BLaER1 treated with 17β-estradiol and CSF1 and Interleukin-3, amounts not matched to agents 10 nM and 100 nM (cell line): ENCODE data around the gene CLIC5.
A peak's percentile ranks its signal among the peaks of the same experiment; 100 is the strongest.

Source experiments
- H3K27ac ChIP-seq, 11 experiments: shearing (Covaris generic); formaldehyde crosslinking; 2 replicates each; pipeline ENCODE4 v1.8.1; 2022
- H3K27me3 ChIP-seq, 11 experiments: shearing (Covaris generic); formaldehyde crosslinking; 2 replicates each; pipeline ENCODE4 v1.8.1; 2022
- H3K36me3 ChIP-seq, 11 experiments: shearing (Covaris generic); formaldehyde crosslinking; 2 replicates each; pipeline ENCODE4 v1.8.1; 2022
- H3K4me1 ChIP-seq, 10 experiments: shearing (Covaris generic); formaldehyde crosslinking; 2 replicates each; pipeline ENCODE4 v1.8.1; 2022
- H3K4me2 ChIP-seq, 11 experiments: shearing (Covaris generic); formaldehyde crosslinking; 2 replicates each; pipeline ENCODE4 v1.8.1; 2022
- H3K4me3 ChIP-seq, 10 experiments: shearing (Covaris generic); formaldehyde crosslinking; 2 replicates each; pipeline ENCODE4 v1.8.1; 2022
- H3K9ac ChIP-seq, 11 experiments: shearing (Covaris generic); formaldehyde crosslinking; 2 replicates each; pipeline ENCODE4 v1.8.1; 2022
- H3K9me3 ChIP-seq, 11 experiments: shearing (Covaris generic); formaldehyde crosslinking; replicated peaks in 1 of 11; 2 replicates each; pipeline ENCODE4 v1.8.1; 2022
- H4K20me1 ChIP-seq, 11 experiments: shearing (Covaris generic); formaldehyde crosslinking; 2 replicates each; pipeline ENCODE4 v1.8.1; 2022
- Cebpa-rat ChIP-seq, 11 experiments: shearing (Covaris generic); IDR thresholded peaks; 2 replicates each; pipeline ENCODE4 v1.8.1; 2022

Gene CLIC5

DNA sequence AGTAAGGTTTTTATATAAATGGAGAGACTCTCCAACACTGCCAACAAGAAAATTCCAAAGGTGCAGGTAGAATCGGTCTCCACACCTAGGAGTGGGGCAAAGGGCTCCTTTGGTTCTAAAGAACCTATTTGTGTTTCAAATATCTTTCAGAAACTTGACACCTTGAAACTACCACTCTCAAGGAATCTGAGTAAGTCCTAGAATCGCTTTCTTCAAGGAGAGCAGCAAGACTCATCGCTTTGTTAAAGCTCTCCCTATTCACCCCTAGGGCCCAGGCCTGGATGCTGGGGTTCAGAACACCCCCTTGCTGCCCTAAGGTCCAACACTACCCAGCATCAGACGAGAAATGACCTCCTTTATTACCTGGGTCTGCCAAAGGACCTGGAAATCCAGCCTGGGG lies 2.0 kb downstream of the CLIC5 start:
- Histone ChIP-seq H3K4me3 (no peak overlapping the region), H3K9me3 (peaks cover 13 to 32% (median 25%) of the 10 kb centered on the region in 11 experiments), H3K4me2 (no peak overlapping the region), H3K36me3 (no peaks in the 10 kb centered on the region), H3K4me1 (peaks cover 7 to 14% (median 10%) of the 10 kb centered on the region in 10 experiments; a peak in 16 of 20 replicates), H3K27ac (no peak overlapping the region), H3K9ac (no peak overlapping the region), H3K27me3 (0 out of 22 replicates have a peak, but pooled peaks cover 0 to 5% (median 0%) of the 10 kb centered on the region in 11 experiments), H4K20me1 (no peaks in the 10 kb centered on the region)
- no peak for TF ChIP-seq Cebpa-rat (IDR thresholded peaks at IDR 0.05)

DNA sequence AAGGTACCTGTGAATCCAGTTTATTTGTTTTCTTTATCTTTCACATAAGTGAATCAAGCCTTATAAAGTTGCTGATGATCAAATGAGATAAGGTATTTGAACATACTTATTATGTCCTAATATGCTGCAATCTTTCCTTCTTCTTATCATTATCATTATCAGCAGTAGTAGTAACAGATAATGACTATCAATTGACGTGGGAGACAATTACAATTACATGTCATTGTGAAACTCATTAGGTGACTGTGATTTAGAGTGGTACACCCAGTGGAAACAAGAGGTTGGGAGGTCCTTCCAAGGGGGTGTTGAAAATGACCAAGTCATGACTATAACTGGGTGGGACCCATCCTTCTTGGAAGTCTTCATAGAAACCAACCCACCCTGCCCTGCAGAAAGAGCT lies 2.8 kb downstream of the CLIC5 start:
- TF ChIP-seq Cebpa-rat (IDR thresholded peaks at IDR 0.05): no peak
- H3K9ac ChIP-seq: no peak overlapping the region
- H3K27ac ChIP-seq: no peak overlapping the region
- peaks cover 13 to 32% (median 25%) of the 10 kb centered on the region in 11 experiments for H3K9me3 ChIP-seq
- H3K4me1 ChIP-seq: peaks cover 7 to 14% (median 10%) of the 10 kb centered on the region in 10 experiments; a peak in 16 of 20 replicates
- H3K4me2 ChIP-seq: no peak overlapping the region
- no peak overlapping the region for H3K4me3 ChIP-seq
- 0 out of 22 replicates have a peak, but pooled peaks cover 0 to 5% (median 0%) of the 10 kb centered on the region in 11 experiments for H3K27me3 ChIP-seq
- H4K20me1 ChIP-seq: no peaks in the 10 kb centered on the region
- H3K36me3 ChIP-seq: no peaks in the 10 kb centered on the region

DNA sequence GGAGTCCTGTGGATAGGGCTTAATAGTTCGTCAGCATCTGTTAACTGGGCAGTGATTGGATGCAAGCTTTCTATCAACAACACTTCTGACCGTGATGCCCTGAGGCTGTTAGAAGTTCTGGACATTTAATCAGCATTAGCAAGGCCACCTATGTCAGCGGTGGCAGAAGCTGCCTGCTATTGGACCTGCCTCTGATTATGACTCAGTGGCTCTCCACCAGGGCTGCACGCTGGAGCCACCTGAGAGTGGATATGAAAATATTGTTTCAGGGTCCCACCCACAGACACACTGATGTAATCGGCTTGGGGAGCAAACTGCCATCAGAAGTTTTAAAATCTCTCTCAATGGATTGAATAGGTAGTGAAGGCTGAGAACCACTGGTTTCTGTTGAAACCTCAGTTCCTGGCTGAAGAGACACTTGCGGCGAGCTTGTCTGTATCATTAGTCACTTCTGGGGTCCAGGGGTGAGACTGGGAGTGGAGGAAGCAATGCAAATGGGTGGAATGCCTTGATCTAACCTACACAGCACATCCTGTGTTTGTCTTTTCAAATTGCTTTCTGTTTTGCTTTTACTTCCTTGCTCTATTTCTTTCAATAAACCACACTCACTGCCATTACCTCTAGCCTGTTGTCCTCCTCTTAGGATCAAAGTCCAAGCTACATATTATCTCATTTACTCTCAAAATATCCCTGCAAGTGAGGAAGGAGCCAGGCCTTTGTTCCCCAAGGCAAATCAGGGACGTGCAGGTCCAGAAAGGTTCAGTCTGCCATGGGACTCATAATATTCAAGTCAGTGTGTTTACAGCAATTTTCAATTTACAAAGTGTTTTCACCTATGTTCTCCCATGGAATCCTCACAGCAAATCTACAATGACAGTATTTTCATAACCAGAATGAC lies 4.2 kb downstream of the CLIC5 start:
- H3K36me3 ChIP-seq: no peaks in the 10 kb centered on the region
- H3K4me1 ChIP-seq: peaks cover 7 to 14% (median 10%) of the 10 kb centered on the region in 10 experiments; a peak in 16 of 20 replicates
- no peak overlapping the region for H3K9ac ChIP-seq
- peak overlapping the region in 6 of 11 experiments; percentile 5 to 53 (median 37); a peak in 6 of 22 replicates for H3K27ac ChIP-seq
- H3K27me3 ChIP-seq: 0 out of 22 replicates have a peak, but pooled peaks cover 0 to 5% (median 0%) of the 10 kb centered on the region in 11 experiments
- H3K4me2 ChIP-seq: peak overlapping the region; percentile 15 to 71 (median 48); a peak in 20 of 22 replicates
- no peaks in the 10 kb centered on the region for H4K20me1 ChIP-seq
- H3K9me3 ChIP-seq: peaks cover 13 to 22% (median 20%) of the 10 kb centered on the region in 11 experiments
- no peak overlapping the region for H3K4me3 ChIP-seq
- no peak for TF ChIP-seq Cebpa-rat (IDR thresholded peaks at IDR 0.05)

DNA sequence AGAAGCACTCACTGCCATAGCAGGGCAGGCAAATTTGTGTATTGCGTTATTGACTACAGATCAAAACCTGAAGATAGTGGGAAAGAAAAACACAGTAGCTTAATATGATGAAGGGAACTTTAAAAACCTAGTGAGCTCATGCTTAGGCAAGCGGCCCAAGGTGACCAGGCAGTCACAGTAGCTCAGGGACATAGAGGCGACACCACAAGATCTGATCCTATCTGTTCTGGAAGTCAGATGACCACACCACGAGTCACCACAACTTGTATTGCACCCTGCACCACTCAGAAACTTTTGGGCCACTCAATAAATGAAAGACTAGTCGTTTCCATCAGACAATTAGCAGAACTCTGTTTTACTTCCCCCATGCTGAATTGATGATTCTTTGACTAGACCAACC lies 4.9 kb downstream of the CLIC5 start:
- H3K9ac ChIP-seq: no peak overlapping the region
- no peak overlapping the region for H3K4me3 ChIP-seq
- H3K27ac ChIP-seq: peak overlapping the region in 1 of 11 experiments; percentile 53; a peak in 2 of 22 replicates
- H3K4me2 ChIP-seq: peak overlapping the region in 9 of 11 experiments; percentile 30 to 71 (median 48); a peak in 17 of 22 replicates
- H4K20me1 ChIP-seq: no peaks in the 10 kb centered on the region
- H3K27me3 ChIP-seq: 0 out of 22 replicates have a peak, but pooled peaks cover 0 to 5% (median 0%) of the 10 kb centered on the region in 11 experiments
- no peaks in the 10 kb centered on the region for H3K36me3 ChIP-seq
- no peak for TF ChIP-seq Cebpa-rat (IDR thresholded peaks at IDR 0.05)
- H3K4me1 ChIP-seq: peaks cover 7 to 14% (median 10%) of the 10 kb centered on the region in 10 experiments; a peak in 16 of 20 replicates
- peaks cover 10 to 17% (median 15%) of the 10 kb centered on the region in 11 experiments for H3K9me3 ChIP-seq

DNA sequence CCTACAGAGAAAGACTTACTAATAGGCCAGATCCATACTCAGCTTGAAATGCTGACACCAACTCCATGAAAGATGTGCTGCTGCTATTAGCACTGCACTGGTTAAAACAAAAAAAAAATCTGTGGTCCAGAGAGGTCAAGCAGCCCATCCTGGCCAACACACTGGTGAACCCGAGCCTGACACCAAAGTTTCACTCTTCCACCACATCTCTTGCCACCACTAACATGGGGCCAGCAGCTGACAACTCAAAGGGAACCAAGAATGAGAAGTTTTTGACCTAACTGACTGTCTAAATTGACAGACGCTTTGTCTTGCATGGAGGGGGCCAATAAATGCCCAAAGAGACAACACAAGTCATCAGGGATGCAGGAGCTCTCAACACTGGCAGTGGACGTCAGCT lies 5.4 kb downstream of the CLIC5 start:
- Histone ChIP-seq H3K4me3 (no peak overlapping the region), H3K4me1 (peaks cover 7 to 14% (median 10%) of the 10 kb centered on the region in 10 experiments; a peak in 16 of 20 replicates), H3K27me3 (0 out of 22 replicates have a peak, but pooled peaks cover 0 to 4% (median 0%) of the 10 kb centered on the region in 11 experiments), H3K36me3 (no peaks in the 10 kb centered on the region), H3K27ac (no peak overlapping the region), H3K9me3 (peaks cover 5 to 12% (median 10%) of the 10 kb centered on the region in 11 experiments), H3K4me2 (no peak overlapping the region), H3K9ac (no peak overlapping the region), H4K20me1 (no peaks in the 10 kb centered on the region)
- TF ChIP-seq Cebpa-rat (IDR thresholded peaks at IDR 0.05): no peak

DNA sequence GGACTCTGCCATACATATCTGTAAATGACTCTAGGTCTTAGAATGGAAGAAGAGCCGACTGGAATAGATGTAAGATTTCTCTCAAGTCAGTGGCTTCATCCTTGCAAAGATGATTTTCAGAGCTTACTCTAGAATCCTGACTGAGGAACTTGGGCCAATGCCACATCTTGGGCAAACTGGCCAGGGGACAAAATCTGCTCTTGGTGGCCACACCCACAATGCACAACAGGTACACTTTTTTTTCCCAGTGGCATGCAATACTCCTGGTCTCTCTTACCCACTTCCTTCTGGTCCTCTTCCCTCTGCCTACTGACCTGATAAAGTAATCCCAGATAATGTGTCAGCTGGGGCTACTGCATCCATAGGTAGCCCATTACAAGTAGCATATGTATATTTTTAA lies 13.4 kb downstream of the CLIC5 start:
- H3K4me3 ChIP-seq: no peak overlapping the region
- no peak for TF ChIP-seq Cebpa-rat (IDR thresholded peaks at IDR 0.05)
- no peaks in the 10 kb centered on the region for H3K4me1 ChIP-seq
- no peaks in the 10 kb centered on the region for H3K36me3 ChIP-seq
- no peaks in the 10 kb centered on the region; a peak in 1 of 22 replicates for H3K9me3 ChIP-seq
- no peak overlapping the region for H3K27ac ChIP-seq
- no peak overlapping the region for H3K9ac ChIP-seq
- H4K20me1 ChIP-seq: no peaks in the 10 kb centered on the region
- no peak overlapping the region for H3K4me2 ChIP-seq
- no peaks in the 10 kb centered on the region for H3K27me3 ChIP-seq

DNA sequence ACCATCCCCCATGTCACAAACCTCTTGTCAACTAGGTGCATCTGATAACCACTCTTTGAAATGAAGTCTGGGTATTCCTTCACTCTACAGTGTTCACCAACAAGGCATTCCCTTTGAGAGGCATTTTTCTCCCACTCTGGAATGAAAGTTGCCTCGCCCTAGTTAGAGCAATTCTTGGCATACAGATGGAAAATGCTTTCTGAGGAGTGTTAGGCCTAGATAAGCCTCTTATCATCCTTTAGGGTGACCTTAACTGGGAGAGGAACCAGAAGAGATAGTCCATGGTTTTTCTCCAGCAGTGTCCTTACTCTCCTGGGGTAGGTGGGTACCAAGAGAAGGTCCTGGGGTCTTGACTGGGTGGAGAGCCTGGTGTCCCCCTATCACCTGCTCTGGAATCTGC lies 14.8 kb downstream of the CLIC5 start:
- H3K4me1 ChIP-seq: no peaks in the 10 kb centered on the region
- no peak overlapping the region for H3K4me2 ChIP-seq
- no peaks in the 10 kb centered on the region for H3K36me3 ChIP-seq
- TF ChIP-seq Cebpa-rat (IDR thresholded peaks at IDR 0.05): no peak
- no peak overlapping the region for H3K9ac ChIP-seq
- no peaks in the 10 kb centered on the region for H4K20me1 ChIP-seq
- H3K4me3 ChIP-seq: no peak overlapping the region
- no peaks in the 10 kb centered on the region for H3K27me3 ChIP-seq
- H3K27ac ChIP-seq: no peak overlapping the region
- no peaks in the 10 kb centered on the region; a peak in 2 of 22 replicates for H3K9me3 ChIP-seq

DNA sequence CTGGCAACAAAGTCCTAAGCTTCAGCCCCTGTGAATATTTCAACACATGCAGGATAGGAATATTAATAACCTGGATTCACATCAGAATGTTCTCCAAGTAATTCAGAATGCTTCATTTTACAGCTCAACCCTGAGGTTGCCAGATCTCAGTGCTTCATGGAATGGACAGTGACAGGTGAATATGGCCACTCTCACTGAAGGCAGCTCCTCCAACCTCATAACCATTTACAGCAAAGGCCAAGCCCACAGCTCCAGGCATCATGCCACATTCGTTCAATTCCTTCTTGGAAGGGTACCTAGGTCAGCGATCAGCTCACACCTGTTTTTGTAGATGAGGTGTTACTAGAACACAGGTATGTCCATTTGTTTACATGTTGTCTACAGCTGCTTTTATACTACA lies 17.1 kb downstream of the CLIC5 start:
- Histone ChIP-seq H3K4me3 (no peak overlapping the region), H3K36me3 (no peaks in the 10 kb centered on the region), H3K9ac (no peak overlapping the region), H3K4me2 (no peak overlapping the region), H3K4me1 (no peaks in the 10 kb centered on the region; a peak in 1 of 20 replicates), H4K20me1 (no peaks in the 10 kb centered on the region), H3K27me3 (no peaks in the 10 kb centered on the region), H3K27ac (no peak overlapping the region), H3K9me3 (no peaks in the 10 kb centered on the region; a peak in 2 of 22 replicates)
- TF ChIP-seq Cebpa-rat (IDR thresholded peaks at IDR 0.05): no peak

DNA sequence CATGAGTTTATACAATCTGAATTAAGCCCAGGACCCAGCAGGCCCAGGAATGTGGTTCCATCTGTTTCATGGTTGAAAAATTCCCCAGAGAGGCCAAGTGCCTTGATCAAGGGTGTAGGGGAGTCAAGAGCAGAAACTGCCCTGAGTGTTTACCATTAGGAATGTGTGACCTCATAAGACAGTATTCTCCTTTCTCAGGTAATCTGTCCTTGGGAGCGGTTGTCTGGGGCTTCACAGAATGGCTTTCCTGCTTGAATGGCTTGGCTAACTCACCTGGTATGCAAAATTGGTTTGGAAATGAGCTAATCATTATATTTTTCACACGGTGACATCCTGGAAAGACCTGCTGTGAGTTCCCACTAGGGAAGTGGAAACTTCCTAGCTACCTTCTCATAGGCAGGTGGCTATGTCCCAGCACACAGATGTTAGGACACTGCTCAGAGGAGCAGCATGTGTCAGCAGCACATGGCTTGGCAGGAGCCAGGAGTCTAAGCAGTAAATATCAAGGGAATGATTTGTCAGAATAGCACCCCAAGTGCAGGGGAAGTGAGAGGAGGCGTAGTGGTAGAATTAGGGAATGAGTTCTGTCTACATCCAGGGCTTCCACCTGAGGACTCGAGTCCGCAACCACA lies 17.7 kb downstream of the CLIC5 start:
- Histone ChIP-seq H3K4me2 (no peak overlapping the region), H3K27me3 (no peaks in the 10 kb centered on the region), H3K9ac (no peak overlapping the region)

More for the DNA sequence above, 17.7 kb downstream of the CLIC5 start:
- no peak for TF ChIP-seq Cebpa-rat (IDR thresholded peaks at IDR 0.05)
- Histone ChIP-seq H3K9me3 (no peaks in the 10 kb centered on the region; a peak in 2 of 22 replicates), H3K36me3 (no peaks in the 10 kb centered on the region), H3K4me1 (peaks cover 0 to 4% (median under 1%) of the 10 kb centered on the region in 10 experiments; a peak in 10 of 20 replicates), H3K4me3 (no peak overlapping the region), H4K20me1 (no peaks in the 10 kb centered on the region), H3K27ac (no peak overlapping the region)
